ENCODE data around the gene WDFY4. TPM values are rescaled to one million over a fixed set of nuclear protein-coding genes. Genes with fewer than 3 reads are reported as not detected.

WDFY4 gene
- polyA plus RNA-seq, 1 donor from 2014 or later, result not detected

DNA sequence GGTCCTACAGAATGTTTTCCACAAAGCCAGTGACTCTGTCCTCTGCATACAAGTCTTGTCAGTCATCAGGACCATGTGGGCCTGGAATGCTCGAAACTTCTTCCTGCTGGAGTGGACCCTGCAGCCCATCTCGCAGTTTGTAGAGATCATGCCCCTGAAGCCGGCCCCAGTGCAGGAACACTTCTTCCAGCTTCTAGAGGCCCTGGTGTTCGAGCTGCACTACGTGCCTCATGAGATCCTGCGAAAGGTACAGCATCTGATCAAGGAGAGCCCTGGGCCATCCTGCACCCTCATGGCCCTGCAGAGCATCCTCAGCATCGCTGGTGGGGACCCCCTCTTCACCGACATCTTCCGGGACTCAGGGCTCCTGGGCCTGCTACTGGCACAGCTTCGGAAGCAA, 46.5 kb downstream of the WDFY4 start:
- no peaks in the 10 kb centered on the region for H4K20me1 ChIP-seq (ENCODE audit: insufficient read depth)
- H3K27me3 ChIP-seq (ENCODE audit: insufficient read depth, low read depth, low read length), result no peaks in the 10 kb centered on the region
- H3F3A ChIP-seq (ENCODE audit: insufficient read depth, low read length, poor library complexity, severe bottlenecking), result no peaks in the 10 kb centered on the region
- no peaks in the 10 kb centered on the region for H3K36me3 ChIP-seq (ENCODE audit: insufficient read depth, low read length)
- no peaks in the 10 kb centered on the region for H3K9me3 ChIP-seq (ENCODE audit: low read length)
- no peaks in the 10 kb centered on the region for H3K9me2 ChIP-seq (ENCODE audit: insufficient read depth, low read length)
- no peak overlapping the region for H2AFZ ChIP-seq (ENCODE audit: low read depth, low read length)
- no peak overlapping the region for H3K9ac ChIP-seq (ENCODE audit: low read length)
- H3K27ac ChIP-seq (ENCODE audit: low read length), result no peak overlapping the region
- no peak overlapping the region for H3K4me3 ChIP-seq (ENCODE audit: low read length)
- H3K79me2 ChIP-seq (replicated peaks; ENCODE audit: insufficient read depth, low read length), result no peaks in the 10 kb centered on the region
- H3K4me2 ChIP-seq (ENCODE audit: low read length), result no peak overlapping the region
- TF ChIP-seq POLR2AphosphoS5 (IDR thresholded peaks at IDR 0.05), result no peak
- no peak for TF ChIP-seq RAD21 (conservative IDR thresholded peaks at IDR 0.05)
- TF ChIP-seq EP300 (conservative IDR thresholded peaks at IDR 0.05; ENCODE audit: poor library complexity, severe bottlenecking), result no peak
- TF ChIP-seq EZH2 (IDR thresholded peaks at IDR 0.05; ENCODE audit: borderline replicate concordance, insufficient read depth, low read length, poor library complexity, severe bottlenecking), result no peak
- no peak for TF ChIP-seq SMC3 (conservative IDR thresholded peaks at IDR 0.05; ENCODE audit: poor library complexity)
- TF ChIP-seq MXI1 (conservative IDR thresholded peaks at IDR 0.05; ENCODE audit: poor library complexity, severe bottlenecking), result no peak
- TF ChIP-seq, protein P1, sequence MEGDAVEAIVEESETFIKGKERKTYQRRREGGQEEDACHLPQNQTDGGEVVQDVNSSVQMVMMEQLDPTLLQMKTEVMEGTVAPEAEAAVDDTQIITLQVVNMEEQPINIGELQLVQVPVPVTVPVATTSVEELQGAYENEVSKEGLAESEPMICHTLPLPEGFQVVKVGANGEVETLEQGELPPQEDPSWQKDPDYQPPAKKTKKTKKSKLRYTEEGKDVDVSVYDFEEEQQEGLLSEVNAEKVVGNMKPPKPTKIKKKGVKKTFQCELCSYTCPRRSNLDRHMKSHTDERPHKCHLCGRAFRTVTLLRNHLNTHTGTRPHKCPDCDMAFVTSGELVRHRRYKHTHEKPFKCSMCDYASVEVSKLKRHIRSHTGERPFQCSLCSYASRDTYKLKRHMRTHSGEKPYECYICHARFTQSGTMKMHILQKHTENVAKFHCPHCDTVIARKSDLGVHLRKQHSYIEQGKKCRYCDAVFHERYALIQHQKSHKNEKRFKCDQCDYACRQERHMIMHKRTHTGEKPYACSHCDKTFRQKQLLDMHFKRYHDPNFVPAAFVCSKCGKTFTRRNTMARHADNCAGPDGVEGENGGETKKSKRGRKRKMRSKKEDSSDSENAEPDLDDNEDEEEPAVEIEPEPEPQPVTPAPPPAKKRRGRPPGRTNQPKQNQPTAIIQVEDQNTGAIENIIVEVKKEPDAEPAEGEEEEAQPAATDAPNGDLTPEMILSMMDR (IDR thresholded peaks at IDR 0.05; ENCODE audit: poor library complexity, severe bottlenecking), result no peak
- TF ChIP-seq TAF1 (IDR thresholded peaks at IDR 0.05; ENCODE audit: low read depth), result no peak
- TF ChIP-seq, protein P2, sequence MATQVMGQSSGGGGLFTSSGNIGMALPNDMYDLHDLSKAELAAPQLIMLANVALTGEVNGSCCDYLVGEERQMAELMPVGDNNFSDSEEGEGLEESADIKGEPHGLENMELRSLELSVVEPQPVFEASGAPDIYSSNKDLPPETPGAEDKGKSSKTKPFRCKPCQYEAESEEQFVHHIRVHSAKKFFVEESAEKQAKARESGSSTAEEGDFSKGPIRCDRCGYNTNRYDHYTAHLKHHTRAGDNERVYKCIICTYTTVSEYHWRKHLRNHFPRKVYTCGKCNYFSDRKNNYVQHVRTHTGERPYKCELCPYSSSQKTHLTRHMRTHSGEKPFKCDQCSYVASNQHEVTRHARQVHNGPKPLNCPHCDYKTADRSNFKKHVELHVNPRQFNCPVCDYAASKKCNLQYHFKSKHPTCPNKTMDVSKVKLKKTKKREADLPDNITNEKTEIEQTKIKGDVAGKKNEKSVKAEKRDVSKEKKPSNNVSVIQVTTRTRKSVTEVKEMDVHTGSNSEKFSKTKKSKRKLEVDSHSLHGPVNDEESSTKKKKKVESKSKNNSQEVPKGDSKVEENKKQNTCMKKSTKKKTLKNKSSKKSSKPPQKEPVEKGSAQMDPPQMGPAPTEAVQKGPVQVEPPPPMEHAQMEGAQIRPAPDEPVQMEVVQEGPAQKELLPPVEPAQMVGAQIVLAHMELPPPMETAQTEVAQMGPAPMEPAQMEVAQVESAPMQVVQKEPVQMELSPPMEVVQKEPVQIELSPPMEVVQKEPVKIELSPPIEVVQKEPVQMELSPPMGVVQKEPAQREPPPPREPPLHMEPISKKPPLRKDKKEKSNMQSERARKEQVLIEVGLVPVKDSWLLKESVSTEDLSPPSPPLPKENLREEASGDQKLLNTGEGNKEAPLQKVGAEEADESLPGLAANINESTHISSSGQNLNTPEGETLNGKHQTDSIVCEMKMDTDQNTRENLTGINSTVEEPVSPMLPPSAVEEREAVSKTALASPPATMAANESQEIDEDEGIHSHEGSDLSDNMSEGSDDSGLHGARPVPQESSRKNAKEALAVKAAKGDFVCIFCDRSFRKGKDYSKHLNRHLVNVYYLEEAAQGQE (IDR thresholded peaks at IDR 0.05; ENCODE audit: borderline replicate concordance), result no peak

DNA sequence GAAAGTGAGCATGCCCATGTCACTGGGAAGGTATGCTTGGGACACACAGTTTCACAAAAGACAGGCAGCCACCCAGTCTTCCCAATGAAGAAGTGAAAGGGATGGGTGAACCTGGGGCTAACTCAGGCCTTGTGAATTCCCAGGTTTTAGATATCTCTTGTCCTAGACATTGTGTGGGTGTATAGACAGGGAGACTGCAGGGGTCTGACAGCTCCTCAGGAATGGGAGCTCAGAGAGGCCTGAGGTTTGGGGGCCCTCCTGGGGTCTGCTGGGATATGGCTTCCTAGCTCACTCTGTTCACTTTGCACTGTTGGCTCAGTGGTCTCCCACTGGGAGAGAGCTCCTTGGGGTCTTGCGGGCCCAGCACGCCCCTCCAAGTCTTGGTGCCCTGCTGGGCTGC, 47.0 kb downstream of the WDFY4 start:
- Histone ChIP-seq H2AFZ (ENCODE audit: low read depth, low read length) (no peak overlapping the region), H3K27ac (ENCODE audit: low read length) (no peak overlapping the region), H3K9me3 (ENCODE audit: low read length) (no peaks in the 10 kb centered on the region), H4K20me1 (ENCODE audit: insufficient read depth) (no peaks in the 10 kb centered on the region), H3K79me2 (replicated peaks; ENCODE audit: insufficient read depth, low read length) (no peaks in the 10 kb centered on the region), H3K36me3 (ENCODE audit: insufficient read depth, low read length) (no peaks in the 10 kb centered on the region), H3K4me3 (ENCODE audit: low read length) (no peak overlapping the region), H3K9ac (ENCODE audit: low read length) (no peak overlapping the region), H3F3A (ENCODE audit: insufficient read depth, low read length, poor library complexity, severe bottlenecking) (no peaks in the 10 kb centered on the region), H3K27me3 (ENCODE audit: insufficient read depth, low read depth, low read length) (no peaks in the 10 kb centered on the region), H3K9me2 (ENCODE audit: insufficient read depth, low read length) (no peaks in the 10 kb centered on the region), H3K4me2 (ENCODE audit: low read length) (no peak overlapping the region)
- TF ChIP-seq POLR2AphosphoS5 (IDR thresholded peaks at IDR 0.05) (no peak), SMC3 (conservative IDR thresholded peaks at IDR 0.05; ENCODE audit: poor library complexity) (no peak), EP300 (conservative IDR thresholded peaks at IDR 0.05; ENCODE audit: poor library complexity, severe bottlenecking) (no peak), RAD21 (conservative IDR thresholded peaks at IDR 0.05) (no peak), EZH2 (IDR thresholded peaks at IDR 0.05; ENCODE audit: borderline replicate concordance, insufficient read depth, low read length, poor library complexity, severe bottlenecking) (no peak), TAF1 (IDR thresholded peaks at IDR 0.05; ENCODE audit: low read depth) (no peak), MXI1 (conservative IDR thresholded peaks at IDR 0.05; ENCODE audit: poor library complexity, severe bottlenecking) (no peak)
- TF ChIP-seq, protein P1 (IDR thresholded peaks at IDR 0.05; ENCODE audit: poor library complexity, severe bottlenecking), result no peak
- TF ChIP-seq, protein P2 (IDR thresholded peaks at IDR 0.05; ENCODE audit: borderline replicate concordance), result no peak
